OCI-LY3 (cell line): ENCODE measurements around the gene OIT3.
"Not testable (repeated sequence)": the region's sequence is repeated elsewhere in the genome, so short reads cannot be mapped to it uniquely, and the experiment has no call there.

ENCODE experiments used
- H2AFZ ChIP-seq: fragments of 200-600, 300-600 bp; shearing (Covaris generic); 2 replicates; pipeline ENCODE4 v1.6.0; 2014; ENCODE audit warnings: antibody characterized with exemption, low read depth, low read length
- H3K27ac ChIP-seq: fragments of 200-600, 300-600 bp; sonication (generic); 2 replicates; pipeline ENCODE4 v1.5.1; 2014; ENCODE audit warnings: mild to moderate bottlenecking, low read length, moderate library complexity, mixed read lengths
- H3K27me3 ChIP-seq: fragments of 200-600, 300-600 bp; sonication (generic); 2 replicates; pipeline ENCODE4 v1.6.1; 2014; ENCODE audit warnings: low read depth, low read length, mixed read lengths
- H3K36me3 ChIP-seq: fragments of 200-600, 300-600 bp; sonication (generic); replicated peaks from 2 replicates; pipeline ENCODE3; 2014; ENCODE audit warnings: low read depth, low read length, mixed read lengths
- H3K4me1 ChIP-seq: fragments of 300-600, 200-600 bp; sonication (generic); 2 replicates; pipeline ENCODE4 v1.6.1; 2014; ENCODE audit warnings: low read length, mixed read lengths
- H3K4me2 ChIP-seq: fragments of 200-600, 300-600 bp; sonication (generic); 2 replicates; pipeline ENCODE4 v1.6.1; 2014; ENCODE audit warnings: low read length, mixed read lengths
- H3K4me3 ChIP-seq: fragments of 300-600, 200-600 bp; sonication (generic); 2 replicates; pipeline ENCODE4 v1.5.1; 2014; ENCODE audit warnings: antibody characterized with exemption, mild to moderate bottlenecking, low read length, moderate library complexity
- H3K79me2 ChIP-seq: fragments of 300-600, 200-600 bp; shearing (Covaris generic); 2 replicates; pipeline ENCODE4 v1.6.1; 2014; ENCODE audit warnings: mild to moderate bottlenecking, low read length, mixed read lengths
- H3K9ac ChIP-seq: fragments of 300-600, 200-600 bp; shearing (Covaris generic); 2 replicates; pipeline ENCODE4 v1.6.0; 2014; ENCODE audit warnings: mild to moderate bottlenecking, low read length, moderate library complexity
- H3K9me3 ChIP-seq: fragments of 200-600, 300-600 bp; shearing (Covaris generic); 2 replicates; pipeline ENCODE4 v1.6.1; 2014; ENCODE audit warnings: low read length, mixed read lengths; ENCODE audit not compliant: insufficient read depth
- H4K20me1 ChIP-seq: fragments of 200-600, 300-600 bp; sonication (generic); 2 replicates; pipeline ENCODE4 v1.6.1; 2016; ENCODE audit warnings: low read length, mixed read lengths; ENCODE audit not compliant: insufficient read depth
- CTCF ChIP-seq: fragments of 200-600, 300-600 bp; sonication (generic); IDR thresholded peaks from 2 replicates; pipeline ENCODE4 v1.5.1; 2014; ENCODE audit warnings: antibody characterized with exemption, low read length, low read depth
- EZH2phosphoT487 ChIP-seq: fragments of 200-600 bp; shearing (Covaris generic); IDR thresholded peaks from 2 replicates; pipeline ENCODE4 v1.6.1; 2018; ENCODE audit warnings: antibody characterized with exemption, mixed run types, low read depth

OIT3 gene

GRCh38 chr10:72912736-72913135 is 19.2 kb downstream of the OIT3 start:
- no peak overlapping the region for H3K27ac ChIP-seq
- H3K36me3 ChIP-seq = no peaks in the 10 kb centered on the region
- H3K4me1 ChIP-seq = peaks cover 1% of the 10 kb centered on the region; the same call in 1 of the 2 replicates
- H3K27me3 ChIP-seq = no peaks in the 10 kb centered on the region
- H3K9ac ChIP-seq = no peak overlapping the region
- TF ChIP-seq CTCF = no peak
- H4K20me1 ChIP-seq = no peaks in the 10 kb centered on the region
- no peak overlapping the region for H3K4me2 ChIP-seq
- no peaks in the 10 kb centered on the region for H3K9me3 ChIP-seq
- no peaks in the 10 kb centered on the region for H3K79me2 ChIP-seq
- no peak overlapping the region for H2AFZ ChIP-seq
- H3K4me3 ChIP-seq = no peak overlapping the region

- no peaks in the 10 kb centered on the region for H3K36me3 ChIP-seq
- H3K27me3 ChIP-seq = no peaks in the 10 kb centered on the region
- H4K20me1 ChIP-seq = no peaks in the 10 kb centered on the region
- H3K4me2 ChIP-seq = no peak overlapping the region
- no peak overlapping the region for H3K9ac ChIP-seq
- TF ChIP-seq CTCF = no peak
- no peak for TF ChIP-seq EZH2phosphoT487
- no peaks in the 10 kb centered on the region for H3K79me2 ChIP-seq
- H2AFZ ChIP-seq = no peak overlapping the region
- H3K27ac ChIP-seq = no peak overlapping the region
- no peak overlapping the region for H3K4me3 ChIP-seq
- no peaks in the 10 kb centered on the region for H3K9me3 ChIP-seq
- peaks cover 5% of the 10 kb centered on the region for H3K4me1 ChIP-seq
Observed at GRCh38 chr10:72913287-72913686, 19.7 kb downstream of the OIT3 start.

- not testable (repeated sequence) for H3K9me3 ChIP-seq, H2AFZ ChIP-seq, H3K4me1 ChIP-seq, H3K36me3 ChIP-seq, H3K79me2 ChIP-seq, H3K9ac ChIP-seq, H3K4me2 ChIP-seq, H4K20me1 ChIP-seq, H3K27ac ChIP-seq, H3K27me3 ChIP-seq, H3K4me3 ChIP-seq
Observed at GRCh38 chr10:72917201-72917600, 23.7 kb downstream of the OIT3 start.

- H3K27me3 ChIP-seq, H3K9me3 ChIP-seq, H3K9ac ChIP-seq, H3K36me3 ChIP-seq, H3K79me2 ChIP-seq, H4K20me1 ChIP-seq, H3K4me2 ChIP-seq, H2AFZ ChIP-seq, H3K27ac ChIP-seq, H3K4me3 ChIP-seq, H3K4me1 ChIP-seq: not testable (repeated sequence)
- TF ChIP-seq CTCF = peak; percentile 23
Observed at GRCh38 chr10:72917803-72918332, 24.3 kb downstream of the OIT3 start.

GRCh38 chr10:72918352-72918751 is 24.8 kb downstream of the OIT3 start:
- Histone ChIP-seq H3K9me3 (no peaks in the 10 kb centered on the region), H3K27me3 (no peaks in the 10 kb centered on the region), H3K36me3 (no peaks in the 10 kb centered on the region), H3K79me2 (no peaks in the 10 kb centered on the region), H3K4me1 (peaks cover 6% of the 10 kb centered on the region), H4K20me1 (no peaks in the 10 kb centered on the region), H2AFZ (no peak overlapping the region), H3K4me3 (no peak overlapping the region), H3K4me2 (no peak overlapping the region), H3K27ac (no peak overlapping the region), H3K9ac (no peak overlapping the region)
- TF ChIP-seq CTCF = no peak
- TF ChIP-seq EZH2phosphoT487 = no peak

GRCh38 chr10:72921147-72921683 is 27.7 kb downstream of the OIT3 start:
- not testable (repeated sequence) for H3K79me2 ChIP-seq, H3K4me3 ChIP-seq, H4K20me1 ChIP-seq, H3K4me1 ChIP-seq, H3K27ac ChIP-seq, H3K36me3 ChIP-seq, H3K4me2 ChIP-seq, H2AFZ ChIP-seq, H3K9ac ChIP-seq, H3K9me3 ChIP-seq, H3K27me3 ChIP-seq
